MCF 10A (cell line): ENCODE results near the gene DHX35. TPM values are rescaled to one million over a fixed set of nuclear protein-coding genes. Genes with fewer than 3 reads are reported as not detected.

Experiments
- BruUV-seq: library from RNA; stranded (reverse); fragments of 400-500 nt; replicated peaks from 2 replicates; lab custom pipeline; 2021; lab: Mats Ljungman, UMichigan
- CTCF ChIA-PET: fragments of 300-600 bp; sonication (Branson Sonifier 250); formaldehyde crosslinking; extraction: SDS; loops from one replicate; lab custom pipeline; 2021; ENCODE audit warnings: antibody characterized with exemption, inconsistent platforms; lab: Yijun Ruan, JAX
- POLR2A ChIA-PET: fragments of 300-600, 350-650 bp; sonication (Branson Sonifier 250); formaldehyde crosslinking; extraction: SDS; loops from one replicate; lab custom pipeline; 2020; ENCODE audit warnings: antibody characterized with exemption, inconsistent platforms; lab: Yijun Ruan, JAX
- DNase-seq: peaks from one replicate; pipeline ENCODE4 v3.0.0-alpha.2; 2018; ENCODE audit not compliant: unreplicated experiment
- H3K27ac Mint-ChIP-seq: one replicate; pipeline ENCODE4 v1.8.0; 2022; ENCODE audit warnings: mild to moderate bottlenecking, low read depth, mixed read lengths; ENCODE audit not compliant: unreplicated experiment
- H3K27me3 Mint-ChIP-seq: one replicate; pipeline ENCODE4 v1.8.0; 2022; ENCODE audit warnings: mixed read lengths; ENCODE audit not compliant: insufficient read depth, unreplicated experiment
- H3K36me3 Mint-ChIP-seq: one replicate; pipeline ENCODE4 v1.8.0; 2022; ENCODE audit warnings: mild to moderate bottlenecking, moderate library complexity, mixed read lengths; ENCODE audit not compliant: insufficient read depth, unreplicated experiment
- H3K4me1 Mint-ChIP-seq: one replicate; pipeline ENCODE4 v1.8.0; 2022; ENCODE audit warnings: mixed read lengths; ENCODE audit not compliant: insufficient read depth, unreplicated experiment
- H3K4me3 Mint-ChIP-seq: one replicate; pipeline ENCODE4 v1.8.0; 2022; ENCODE audit warnings: mild to moderate bottlenecking, moderate library complexity, mixed read lengths; ENCODE audit not compliant: unreplicated experiment
- H3K9me3 Mint-ChIP-seq: one replicate; pipeline ENCODE4 v1.8.0; 2022; ENCODE audit warnings: mixed read lengths; ENCODE audit not compliant: unreplicated experiment
- CTCF ChIP-seq: fragments of 200-600 bp; IDR thresholded peaks from one replicate; pipeline ENCODE4 v1.8.0; 2022; ENCODE audit warnings: antibody characterized with exemption, mild to moderate bottlenecking; ENCODE audit not compliant: unreplicated experiment
- intact Hi-C: fragments of 100-400 bp; cut with micrococcal nuclease; formaldehyde crosslinking; loops from 2 replicates; pipeline ENCODE4 v1.14.1; 2022
- total RNA-seq: library from RNA; stranded (reverse); gene quantifications from 2 replicates; pipeline ENCODE4 v1.2.3, GENCODE V29; 2022

DHX35 gene
- total RNA-seq, 1 experiment from 2014 or later: 7.8 TPM

- H3K4me3 Mint-ChIP-seq: no peak overlapping the region
- H3K36me3 Mint-ChIP-seq: peaks cover 22% of the 10 kb centered on the region
- no peaks in the 10 kb centered on the region for H3K9me3 Mint-ChIP-seq
- CTCF ChIA-PET: interaction anchor here (0.5 to 2.5 kb wide), 7 partner anchors 11 to 294 kb away, joined by 3 to 13 read pairs (median 3); no protein-coding TSS in a partner anchor
- DNase-seq: no peak
- H3K4me1 Mint-ChIP-seq: peaks cover 11% of the 10 kb centered on the region
- intact Hi-C loops: no loop called here
- POLR2A ChIA-PET: interaction anchor here (1.0 kb wide), 1 partner anchor 21 kb away, joined by 3 read pairs; the partner anchor contains the start of gene DHX35
- H3K27ac Mint-ChIP-seq: peak overlapping the region; percentile 55
- no peaks in the 10 kb centered on the region for H3K27me3 Mint-ChIP-seq
- TF ChIP-seq CTCF: no peak
- BruUV-seq: no TSS peak
Measured at GRCh38 chr20:38941726-38942389, 20.3 kb upstream of the DHX35 start.

- intact Hi-C loops: no loop called here
- Mint-ChIP-seq H3K36me3 (peaks cover 23% of the 10 kb centered on the region), H3K9me3 (no peaks in the 10 kb centered on the region), H3K4me1 (no peaks in the 10 kb centered on the region), H3K27ac (peak overlapping the region; percentile 71), H3K4me3 (no peak overlapping the region), H3K27me3 (no peaks in the 10 kb centered on the region)
- no peak for TF ChIP-seq CTCF
- DNase-seq: no peak
- POLR2A ChIA-PET: no interaction called here
- CTCF ChIA-PET: interaction anchor here (0.9 to 1.4 kb wide), 3 partner anchors 52 to 296 kb away, joined by 3 to 8 read pairs (median 6); no protein-coding TSS in a partner anchor
- BruUV-seq: no TSS peak
Measured at GRCh38 chr20:38945012-38945411, 17.1 kb upstream of the DHX35 start.

- Mint-ChIP-seq H3K36me3 (peaks cover 34% of the 10 kb centered on the region), H3K27ac (no peak overlapping the region)
Measured at GRCh38 chr20:38946836-38947235, 15.3 kb upstream of the DHX35 start.

More at GRCh38 chr20:38946836-38947235, 15.3 kb upstream of the DHX35 start:
- H3K4me3 Mint-ChIP-seq: no peak overlapping the region
- ChIA-PET POLR2A (no interaction called here), CTCF (interaction anchor here (0.7 to 1.0 kb wide), 3 partner anchors 14 to 176 kb away, joined by 3 read pairs; no protein-coding TSS in a partner anchor)
- intact Hi-C loops: no loop called here
- DNase-seq: no peak
- no peaks in the 10 kb centered on the region for H3K27me3 Mint-ChIP-seq
- H3K4me1 Mint-ChIP-seq: no peaks in the 10 kb centered on the region
- BruUV-seq: no TSS peak
- no peaks in the 10 kb centered on the region for H3K9me3 Mint-ChIP-seq
- TF ChIP-seq CTCF: no peak
